ENCODE data around the gene CRMP1. TPM values are rescaled to one million over a fixed set of nuclear protein-coding genes. Genes with fewer than 3 reads are reported as not detected.

CRMP1 gene
- total and polyA plus RNA-seq, 9 of the 15 experiments (the other 6 are each of a cell fraction or from before 2014, with no cell fraction given) = 0.03 to 0.04 TPM; not detected in 7

DNA sequence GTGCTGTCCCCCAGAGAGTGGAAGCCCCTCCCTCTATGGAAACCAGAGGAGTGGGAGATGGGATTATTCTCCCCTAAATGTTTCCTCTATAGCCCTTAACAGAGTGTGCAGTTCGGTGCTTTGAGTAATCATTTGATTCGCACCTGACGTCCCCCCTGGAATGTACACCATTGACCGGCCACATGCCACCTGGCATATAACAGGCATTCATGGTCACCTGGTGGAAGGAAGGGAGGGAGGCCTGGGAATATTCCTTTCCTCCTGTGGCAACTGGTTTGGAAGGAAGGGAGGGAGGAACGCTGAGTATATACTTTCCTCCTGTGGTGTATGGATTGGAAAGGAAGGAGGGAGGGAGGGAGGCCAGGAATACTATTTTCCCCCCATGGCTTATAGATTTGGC, 77.2 kb downstream of the CRMP1 start:
- no peaks in the 10 kb centered on the region for H4K20me1 ChIP-seq (replicated peaks; ENCODE audit: control insufficient read depth, insufficient read depth, low read length)
- H3K79me2 ChIP-seq (ENCODE audit: control insufficient read depth, insufficient read depth, low read length) = no peaks in the 10 kb centered on the region
- intact Hi-C loops (cut with micrococcal nuclease) = no loop called here
- ChIA-PET POLR2A (no interaction called here), CTCF (ENCODE audit: low intra/inter-chr PET ratio) (no interaction called here)
- BruUV-seq (replicated peaks) = no TSS peak
- TF ChIP-seq ZC3H11A (IDR thresholded peaks at IDR 0.05; ENCODE audit: low read depth, low read length) = no peak
- no peak for TF ChIP-seq ZNF77 (CRISPR knock-in tag; IDR thresholded peaks at IDR 0.05)
- TF ChIP-seq NFIX (CRISPR knock-in tag; IDR thresholded peaks at IDR 0.05; ENCODE audit: low read depth) = no peak
- TF ChIP-seq ZBTB8A (IDR thresholded peaks at IDR 0.05; ENCODE audit: partially characterized antibody) = no peak
- no peak for TF ChIP-seq JUND (IDR thresholded peaks at IDR 0.05; ENCODE audit: borderline replicate concordance, low read depth, low read length)
- no peak for TF ChIP-seq JUND (tag; IDR thresholded peaks at IDR 0.05; ENCODE audit: borderline replicate concordance, low read depth, low read length)
- no peak for TF ChIP-seq CBX2 (IDR thresholded peaks at IDR 0.05; ENCODE audit: insufficient read depth, low read length, poor library complexity, severe bottlenecking)
- no peak for TF ChIP-seq CBX1 (IDR thresholded peaks at IDR 0.05; ENCODE audit: low read depth)
- TF ChIP-seq, protein P1, sequence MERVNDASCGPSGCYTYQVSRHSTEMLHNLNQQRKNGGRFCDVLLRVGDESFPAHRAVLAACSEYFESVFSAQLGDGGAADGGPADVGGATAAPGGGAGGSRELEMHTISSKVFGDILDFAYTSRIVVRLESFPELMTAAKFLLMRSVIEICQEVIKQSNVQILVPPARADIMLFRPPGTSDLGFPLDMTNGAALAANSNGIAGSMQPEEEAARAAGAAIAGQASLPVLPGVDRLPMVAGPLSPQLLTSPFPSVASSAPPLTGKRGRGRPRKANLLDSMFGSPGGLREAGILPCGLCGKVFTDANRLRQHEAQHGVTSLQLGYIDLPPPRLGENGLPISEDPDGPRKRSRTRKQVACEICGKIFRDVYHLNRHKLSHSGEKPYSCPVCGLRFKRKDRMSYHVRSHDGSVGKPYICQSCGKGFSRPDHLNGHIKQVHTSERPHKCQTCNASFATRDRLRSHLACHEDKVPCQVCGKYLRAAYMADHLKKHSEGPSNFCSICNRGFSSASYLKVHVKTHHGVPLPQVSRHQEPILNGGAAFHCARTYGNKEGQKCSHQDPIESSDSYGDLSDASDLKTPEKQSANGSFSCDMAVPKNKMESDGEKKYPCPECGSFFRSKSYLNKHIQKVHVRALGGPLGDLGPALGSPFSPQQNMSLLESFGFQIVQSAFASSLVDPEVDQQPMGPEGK (CRISPR knock-in tag; IDR thresholded peaks at IDR 0.05; ENCODE audit: borderline replicate concordance) = no peak
- no peak for TF ChIP-seq MXD1 (CRISPR knock-in tag; IDR thresholded peaks at IDR 0.05; ENCODE audit: borderline replicate concordance, poor library complexity, severe bottlenecking)
- no peak for TF ChIP-seq ZNF79 (CRISPR knock-in tag; IDR thresholded peaks at IDR 0.05; ENCODE audit: low read depth)
- TF ChIP-seq PHF8 (IDR thresholded peaks at IDR 0.05; ENCODE audit: borderline replicate concordance, low read length) = no peak
- TF ChIP-seq PML (IDR thresholded peaks at IDR 0.05; ENCODE audit: low read length) = no peak
- TF ChIP-seq ESRRB (CRISPR knock-in tag; IDR thresholded peaks at IDR 0.05; ENCODE audit: borderline replicate concordance) = no peak
- TF ChIP-seq SUPT5H (IDR thresholded peaks at IDR 0.05) = no peak
- TF ChIP-seq MBD1 (CRISPR knock-in tag; IDR thresholded peaks at IDR 0.05) = no peak
- TF ChIP-seq FOS (IDR thresholded peaks at IDR 0.05; ENCODE audit: extremely low read depth, insufficient read length) = no peak
- TF ChIP-seq ZNF232 (CRISPR knock-in tag; IDR thresholded peaks at IDR 0.05) = no peak
- H3K9ac ChIP-seq (ENCODE audit: insufficient read depth in 1 of 2, low read depth in 2 of 2, low read length in 2 of 2) = no peak overlapping the region
- no peak overlapping the region for H3K4me2 ChIP-seq (ENCODE audit: insufficient read depth, low read length)
- WGBS (ENCODE audit: insufficient coverage, low coverage, missing lambda C conversion rate) = 0% methylated on average over 4 of the region's 5 CpGs
- H2AFZ ChIP-seq (ENCODE audit: low read depth, low read length) = no peak overlapping the region
- H3K4me1 ChIP-seq (replicated peaks in 1 of 2; ENCODE audit: control insufficient read depth in 2 of 2, insufficient read depth in 2 of 2, low read length in 2 of 2) = no peaks in the 10 kb centered on the region
- H3K9me3 ChIP-seq (replicated peaks; ENCODE audit: control insufficient read depth, insufficient read depth, low read depth, low read length) = no peaks in the 10 kb centered on the region
- no peaks in the 10 kb centered on the region for H3K36me3 ChIP-seq (ENCODE audit: control insufficient read depth, insufficient read depth, low read length)
- ATAC-seq = no peak
- FAIRE-seq = no peak
- DNase-seq (ENCODE audit: extremely low read depth in 1 of 4, low spot score in 3 of 4) = no peak
- H3K27ac ChIP-seq (ENCODE audit: extremely low read depth, low read depth, low read length) = no peak overlapping the region
- in situ Hi-C loops (cut with MboI) = loop anchor here (25.0 kb wide), 1 partner anchor 1328 kb away; no protein-coding TSS in a partner anchor
- H3K4me3 ChIP-seq = no peak overlapping the region
- no peaks in the 10 kb centered on the region for H3K9me1 ChIP-seq (ENCODE audit: control insufficient read depth, insufficient read depth, low read length)
- H3K27me3 ChIP-seq (ENCODE audit: control insufficient read depth in 2 of 2, insufficient read depth in 2 of 2, low read length in 2 of 2) = no peaks in the 10 kb centered on the region
